GM21717 (cell line): ENCODE results near the gene TOM1L2.
"Not testable (repeated sequence)": the region's sequence is repeated elsewhere in the genome, so short reads cannot be mapped to it uniquely, and the experiment has no call there.

Source experiments
- ATAC-seq: cut with Tn5 transposase; IDR thresholded peaks from one replicate; pipeline ENCODE4 v1.9.1; 2021; ENCODE audit warnings: mild to moderate bottlenecking, moderate library complexity; ENCODE audit not compliant: unreplicated experiment

TOM1L2 gene

DNA sequence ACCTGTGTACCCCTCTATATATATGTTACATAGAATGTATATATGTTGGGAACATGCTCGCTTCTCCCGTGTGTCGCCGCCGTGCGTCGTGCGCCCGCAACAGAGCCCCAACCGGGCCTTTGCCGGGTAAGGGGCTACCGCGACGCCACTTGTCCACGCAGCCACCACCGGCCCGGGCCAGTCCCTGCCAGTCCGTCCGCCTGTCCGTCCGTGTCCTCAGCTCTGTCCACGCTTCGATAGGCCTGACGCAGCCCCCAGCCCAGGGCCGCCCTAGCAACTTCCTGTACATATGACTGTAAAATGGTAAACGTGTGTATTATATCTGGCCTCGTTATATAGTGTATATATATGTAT lies 161.3 kb downstream of the TOM1L2 start:
- no peak for ATAC-seq

DNA sequence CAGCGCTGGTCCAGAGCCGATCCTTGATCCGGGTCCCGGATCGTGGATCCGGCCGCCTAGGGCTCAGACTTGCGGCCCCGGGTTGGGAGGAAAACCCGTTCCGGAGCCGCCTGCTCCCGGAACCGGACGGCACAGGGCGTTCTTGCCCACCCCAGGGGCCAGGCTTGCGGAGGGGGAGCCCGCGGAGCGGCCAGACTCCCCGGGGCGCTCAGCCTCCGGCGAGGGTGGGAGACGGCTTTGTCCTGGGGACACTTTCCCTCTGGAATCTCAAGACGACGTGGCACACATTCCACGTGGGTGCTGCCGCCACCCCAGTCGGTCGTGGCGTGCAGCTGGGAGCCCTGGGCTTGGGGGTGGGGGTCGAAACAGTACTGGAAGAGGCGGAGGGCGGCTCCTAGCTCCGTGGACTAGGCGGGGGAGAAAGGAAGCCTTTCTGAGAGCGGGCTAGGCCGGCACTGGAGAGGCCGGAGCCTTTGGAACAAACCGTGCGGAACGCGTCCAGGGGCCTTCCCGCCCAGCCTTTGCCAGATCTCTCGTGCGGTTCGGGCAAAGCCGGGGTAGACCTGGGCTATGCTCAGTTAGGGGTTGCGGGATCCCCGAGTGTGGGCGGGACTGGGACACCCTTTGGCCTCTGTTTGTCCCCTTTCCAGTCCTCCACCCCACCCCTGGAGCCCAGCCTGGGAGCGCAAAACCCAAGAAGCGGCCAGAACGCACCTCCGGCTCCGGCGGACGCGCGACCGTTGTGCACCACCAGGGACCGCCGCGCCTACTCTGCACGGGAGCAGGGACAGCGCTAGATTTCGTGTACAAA lies 161.9 kb downstream of the TOM1L2 start:
- ATAC-seq, result no peak

DNA sequence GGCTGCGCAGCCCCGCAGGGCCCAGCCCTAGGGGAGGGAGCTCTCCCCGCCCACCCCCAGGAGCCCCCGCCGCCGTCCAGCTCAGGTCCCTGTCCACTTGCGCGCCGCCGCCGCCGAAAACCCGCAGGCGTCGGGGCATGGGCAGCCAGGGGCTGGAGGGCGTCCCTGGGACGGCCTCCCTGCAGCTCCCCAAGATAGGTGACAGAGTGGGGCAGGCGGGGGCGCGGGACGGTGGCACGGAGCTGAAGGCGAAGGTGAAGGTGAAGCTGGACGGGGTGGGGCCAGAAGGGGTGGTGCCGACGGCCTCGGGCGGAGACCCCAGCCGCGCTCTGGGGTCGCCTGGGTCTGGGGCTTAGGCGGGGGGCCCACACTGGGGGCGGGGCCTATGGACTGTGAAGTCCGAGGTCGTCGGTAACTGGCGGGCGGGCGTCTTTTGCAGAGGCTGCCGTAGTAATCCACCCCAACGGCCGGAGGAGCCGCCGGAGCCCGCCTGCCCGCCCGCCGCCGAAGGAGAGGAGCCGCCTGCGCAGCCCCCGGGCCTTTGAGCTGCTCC lies 162.6 kb downstream of the TOM1L2 start:
- ATAC-seq, result no peak

DNA sequence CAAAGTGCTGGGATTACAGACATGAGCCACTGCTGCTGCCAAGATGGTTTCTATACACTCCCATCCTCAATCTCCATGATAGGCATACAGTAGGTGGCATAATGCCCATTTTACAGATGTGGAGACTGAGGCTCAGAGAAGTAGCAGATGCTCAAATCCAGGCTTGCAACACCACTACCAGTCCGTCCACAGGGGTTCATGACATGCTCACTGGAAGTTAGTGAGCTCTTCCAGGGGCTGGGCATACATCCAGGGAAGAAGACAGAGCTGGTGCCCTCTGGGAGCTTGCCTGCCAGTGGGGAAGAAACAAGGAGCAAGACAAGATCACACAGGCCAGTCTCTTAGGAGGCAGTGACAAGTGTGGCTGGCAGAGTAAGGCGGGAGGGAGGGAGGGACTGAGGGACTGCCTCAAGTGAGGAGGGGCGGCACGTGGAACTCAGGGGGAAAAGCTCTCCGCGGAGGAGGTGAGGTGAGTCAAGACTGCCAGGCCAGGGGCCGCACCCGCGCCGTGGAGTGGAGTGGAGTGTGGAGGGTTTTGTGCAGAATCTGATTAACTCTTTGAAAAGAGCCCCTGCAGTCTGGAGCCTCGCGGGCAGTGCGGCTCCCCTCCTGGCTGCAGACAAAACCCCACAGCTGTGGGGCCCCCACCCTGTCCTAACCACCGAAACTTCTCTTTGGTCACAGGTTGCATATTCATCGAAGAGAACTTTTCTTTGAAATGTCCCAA lies 163.3 kb downstream of the TOM1L2 start:
- ATAC-seq, result no peak

DNA sequence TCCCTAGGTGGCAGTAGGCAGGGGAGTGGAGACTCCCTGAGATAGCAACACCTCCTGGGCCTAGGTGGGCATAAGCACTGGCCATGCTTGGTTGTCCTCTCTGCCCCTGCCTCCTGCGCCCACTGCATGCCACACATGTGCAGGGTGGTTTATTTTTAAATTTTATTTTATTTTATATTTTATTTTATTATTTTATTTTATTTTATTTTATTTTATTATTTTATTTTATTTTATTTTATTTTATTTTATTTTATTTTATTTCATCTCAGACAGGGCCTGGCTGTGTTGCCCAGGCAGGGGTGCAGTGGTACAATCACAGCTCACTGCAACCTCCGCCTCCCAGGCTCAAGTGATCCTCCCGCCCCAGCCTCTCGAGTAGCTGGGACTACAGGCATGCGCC lies 164.0 kb downstream of the TOM1L2 start:
- not testable (repeated sequence) for ATAC-seq

DNA sequence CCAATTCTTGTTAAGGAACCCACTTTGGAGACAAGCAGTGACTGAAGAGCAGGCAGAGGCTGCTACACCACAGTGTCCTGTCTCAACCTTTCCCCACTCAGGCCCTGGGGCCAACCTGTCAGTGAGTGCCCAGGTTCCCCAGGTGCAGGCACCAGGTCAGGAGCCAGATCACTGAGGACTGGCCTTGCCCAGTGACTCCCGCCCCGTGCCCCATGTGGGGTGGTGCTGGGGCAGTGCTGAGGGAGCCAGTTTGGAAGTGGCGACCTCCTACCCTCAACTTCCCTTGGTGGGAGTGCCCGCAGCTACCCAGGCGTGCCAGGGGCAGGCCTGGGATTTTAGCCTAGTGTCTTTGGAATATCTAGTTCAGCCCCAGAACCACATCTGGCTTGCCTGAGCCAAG lies 164.8 kb downstream of the TOM1L2 start:
- ATAC-seq, result no peak

DNA sequence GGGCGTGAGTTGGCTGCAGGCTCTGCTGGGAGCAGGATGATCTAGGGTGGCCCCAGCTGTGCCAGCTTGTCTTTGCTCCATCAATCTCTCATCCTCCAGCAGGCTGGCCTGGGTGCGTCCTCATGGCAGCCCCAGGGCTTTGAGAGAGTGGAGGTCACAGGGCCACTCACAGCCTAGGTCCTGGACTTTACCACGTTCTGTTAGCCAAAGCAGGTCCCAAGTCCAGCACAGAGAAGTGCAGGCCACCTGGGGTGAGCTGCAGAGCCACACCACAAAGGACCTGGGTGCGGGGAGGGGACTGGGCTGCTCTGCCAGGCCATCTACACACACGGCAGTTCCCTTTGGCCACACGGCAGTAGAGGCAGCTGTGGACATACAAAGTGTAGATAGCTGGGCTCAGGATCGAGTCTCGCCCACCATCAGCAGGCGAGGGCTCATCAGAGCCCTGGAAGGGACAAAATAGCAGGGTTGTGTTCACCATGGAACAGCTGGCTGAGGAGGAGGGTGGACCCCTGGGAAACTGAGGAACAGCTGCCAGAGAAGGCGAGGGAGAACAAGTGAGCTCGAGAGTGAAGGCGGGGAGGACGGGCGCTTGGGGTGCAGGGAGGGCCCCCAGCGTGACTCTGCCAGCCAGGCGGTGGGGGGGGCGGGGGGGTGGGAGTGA lies 165.5 kb downstream of the TOM1L2 start:
- ATAC-seq, result no peak

DNA sequence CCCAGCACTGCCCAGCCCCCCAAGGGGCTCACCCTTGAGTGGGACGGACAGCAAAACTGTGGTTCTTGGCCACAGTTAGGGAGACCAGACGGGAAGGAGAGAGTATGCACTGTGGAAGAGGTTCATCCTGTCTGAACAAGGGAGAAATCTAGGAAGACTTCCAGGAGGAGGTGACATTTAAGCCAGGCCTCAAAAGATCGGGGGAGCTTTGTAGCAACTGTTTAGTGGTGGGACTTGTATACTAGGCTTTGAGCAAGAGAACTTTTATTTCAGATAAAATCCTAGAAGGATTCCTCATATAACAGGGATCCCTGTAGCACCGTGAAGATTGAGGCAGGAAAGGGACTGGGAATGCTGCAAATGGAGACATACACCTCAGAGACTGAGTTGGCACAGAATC lies 166.2 kb downstream of the TOM1L2 start:
- ATAC-seq, result no peak

DNA sequence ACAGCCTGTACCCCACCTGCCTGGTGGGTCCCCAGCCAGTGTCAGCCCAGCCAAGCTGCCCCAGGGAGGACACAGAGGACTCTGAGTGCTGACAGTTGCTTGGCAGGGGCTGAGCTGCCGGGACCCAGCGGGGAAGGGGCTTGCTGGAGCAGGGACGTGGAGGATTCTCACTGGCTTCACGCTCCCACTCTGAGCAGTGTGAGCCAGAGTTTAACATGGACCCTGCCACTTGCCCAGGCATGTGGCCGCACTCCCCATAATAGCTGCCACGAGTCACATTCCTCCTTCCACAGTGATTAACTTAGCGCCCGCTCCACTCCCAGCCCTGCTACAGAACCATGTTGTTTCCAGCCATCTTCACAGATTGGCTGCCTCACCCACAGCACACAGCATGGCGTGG lies 166.6 kb downstream of the TOM1L2 start:
- no peak for ATAC-seq

DNA sequence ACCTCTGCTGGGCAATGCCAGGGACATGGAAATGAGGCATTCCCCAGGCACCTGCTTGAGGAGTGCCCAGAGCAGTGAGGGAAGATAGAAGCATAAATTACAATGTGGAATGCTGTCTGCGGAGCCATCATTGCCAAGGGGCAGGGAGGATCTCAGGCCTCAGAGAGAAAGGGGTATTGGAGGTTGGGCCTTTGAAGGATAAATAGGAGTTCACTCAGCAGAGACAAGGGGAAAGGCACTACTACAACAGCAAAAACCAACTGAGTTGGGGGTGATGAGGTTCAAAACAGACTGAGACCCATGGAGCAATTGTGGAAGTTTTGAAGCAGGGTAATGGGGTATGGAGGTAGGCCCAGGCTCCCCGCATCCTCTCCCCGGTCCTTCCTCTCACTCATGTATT lies 168.2 kb downstream of the TOM1L2 start:
- ATAC-seq, result no peak

DNA sequence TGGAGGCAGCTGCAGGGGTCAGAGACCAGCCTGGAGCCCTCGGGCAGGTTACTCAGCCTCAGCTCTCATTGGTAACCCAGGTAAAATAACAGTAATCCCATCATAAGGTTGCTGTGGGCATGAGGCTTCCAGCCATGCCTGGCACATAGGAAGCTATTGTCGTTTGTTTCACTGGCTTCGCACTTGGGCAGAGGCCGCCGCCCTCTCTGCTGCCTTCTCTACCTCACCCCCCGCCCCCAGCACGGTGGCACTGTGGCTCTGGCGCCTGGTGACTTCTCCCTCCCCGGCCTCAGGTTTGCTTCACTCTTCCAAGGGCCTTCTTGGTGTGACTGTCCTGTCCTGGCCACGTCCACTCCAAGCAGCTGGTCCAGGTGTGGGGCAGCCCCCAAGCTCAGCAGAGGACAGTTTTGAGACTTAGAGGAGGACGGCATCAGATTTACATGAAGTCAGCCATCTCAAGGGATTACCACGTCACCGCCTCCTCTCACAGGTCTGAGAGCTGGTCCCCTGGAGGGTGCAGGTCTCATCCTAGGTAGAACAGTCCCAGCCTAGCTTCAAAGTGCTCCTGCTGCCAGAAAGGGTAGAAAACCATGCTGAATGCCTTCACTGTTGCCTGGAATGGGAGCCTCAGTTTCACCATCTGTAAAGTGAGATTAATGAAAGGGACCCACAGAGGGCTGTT lies 170.3 kb downstream of the TOM1L2 start:
- ATAC-seq, result no peak

DNA sequence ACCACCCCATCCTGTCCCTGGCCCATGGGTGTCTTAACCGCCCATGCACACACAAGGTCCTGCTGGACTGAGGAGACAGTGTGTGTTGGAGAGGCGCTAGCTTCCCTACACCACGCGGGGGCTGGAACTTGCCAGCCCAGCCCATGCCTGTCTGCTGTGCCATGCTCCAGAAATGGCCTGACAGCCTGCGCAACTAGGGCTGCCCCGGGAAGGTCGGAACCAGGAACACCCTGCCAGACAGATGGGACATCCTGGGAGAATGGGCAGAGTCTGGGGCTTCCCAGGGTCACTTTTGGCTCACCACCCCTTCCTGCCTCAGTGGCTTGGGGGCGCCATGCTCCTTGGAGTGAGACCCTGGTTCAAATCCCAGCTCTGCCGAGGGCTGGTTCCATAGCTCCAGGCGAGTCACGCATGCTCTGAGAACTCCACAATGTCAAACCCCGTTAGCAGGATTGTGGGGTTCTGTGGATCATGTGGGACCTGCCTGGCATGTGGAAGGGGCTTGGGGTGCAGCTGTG lies 171.6 kb downstream of the TOM1L2 start:
- no peak for ATAC-seq

DNA sequence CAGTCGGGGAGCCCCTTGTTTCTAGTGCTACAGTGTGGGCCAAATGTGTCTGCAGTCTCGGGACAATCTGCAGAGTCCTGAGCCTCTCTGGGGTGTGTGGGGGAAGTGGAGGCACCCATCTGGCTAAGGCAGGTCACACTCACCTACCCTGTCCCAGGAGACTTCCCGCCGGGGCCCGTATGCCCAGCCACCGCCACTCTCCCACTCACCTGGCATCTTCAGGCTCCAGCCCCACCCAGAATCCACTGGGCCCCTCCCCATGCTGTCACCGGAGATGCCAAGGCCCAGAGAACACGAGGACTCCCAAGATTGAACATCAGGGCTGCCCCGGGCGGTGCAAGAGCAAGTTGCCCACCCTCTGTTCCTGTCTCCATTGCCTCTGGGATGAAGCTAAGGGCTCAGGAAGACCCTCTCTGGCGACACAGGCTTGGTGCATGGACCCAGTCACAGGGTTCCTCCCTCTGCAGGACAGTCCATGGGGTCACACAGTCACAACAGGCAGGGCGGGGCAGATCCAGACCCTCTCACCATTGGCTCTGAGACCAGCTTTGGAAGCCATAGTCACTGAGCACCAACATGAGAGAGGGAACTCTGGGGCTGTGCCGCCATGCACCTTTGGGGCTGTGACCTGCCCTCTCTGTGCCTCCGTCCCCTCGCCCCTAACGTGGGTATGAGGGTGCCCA lies 173.5 kb downstream of the TOM1L2 start:
- no peak for ATAC-seq

DNA sequence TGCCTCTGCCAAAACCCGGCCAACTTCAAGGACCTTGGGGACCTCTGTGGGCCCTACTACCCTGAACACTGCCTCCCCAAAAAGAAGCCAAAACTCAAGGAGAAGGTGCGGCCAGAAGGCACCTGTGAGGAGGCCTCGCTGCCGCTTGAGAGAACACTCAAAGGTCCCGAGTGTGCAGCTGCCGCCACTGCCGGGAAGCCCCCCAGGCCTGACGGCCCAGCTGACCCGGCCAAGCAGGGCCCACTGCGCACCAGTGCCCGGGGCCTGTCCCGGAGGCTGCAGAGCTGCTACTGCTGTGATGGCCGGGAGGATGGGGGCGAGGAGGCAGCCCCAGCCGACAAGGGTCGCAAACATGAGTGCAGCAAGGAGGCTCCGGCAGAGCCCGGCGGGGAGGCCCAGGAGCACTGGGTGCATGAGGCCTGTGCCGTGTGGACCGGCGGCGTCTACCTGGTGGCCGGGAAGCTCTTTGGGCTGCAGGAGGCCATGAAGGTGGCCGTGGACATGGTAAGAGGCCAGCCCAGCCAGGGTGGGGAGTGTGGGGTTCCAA lies 174.1 kb downstream of the TOM1L2 start:
- no peak for ATAC-seq

DNA sequence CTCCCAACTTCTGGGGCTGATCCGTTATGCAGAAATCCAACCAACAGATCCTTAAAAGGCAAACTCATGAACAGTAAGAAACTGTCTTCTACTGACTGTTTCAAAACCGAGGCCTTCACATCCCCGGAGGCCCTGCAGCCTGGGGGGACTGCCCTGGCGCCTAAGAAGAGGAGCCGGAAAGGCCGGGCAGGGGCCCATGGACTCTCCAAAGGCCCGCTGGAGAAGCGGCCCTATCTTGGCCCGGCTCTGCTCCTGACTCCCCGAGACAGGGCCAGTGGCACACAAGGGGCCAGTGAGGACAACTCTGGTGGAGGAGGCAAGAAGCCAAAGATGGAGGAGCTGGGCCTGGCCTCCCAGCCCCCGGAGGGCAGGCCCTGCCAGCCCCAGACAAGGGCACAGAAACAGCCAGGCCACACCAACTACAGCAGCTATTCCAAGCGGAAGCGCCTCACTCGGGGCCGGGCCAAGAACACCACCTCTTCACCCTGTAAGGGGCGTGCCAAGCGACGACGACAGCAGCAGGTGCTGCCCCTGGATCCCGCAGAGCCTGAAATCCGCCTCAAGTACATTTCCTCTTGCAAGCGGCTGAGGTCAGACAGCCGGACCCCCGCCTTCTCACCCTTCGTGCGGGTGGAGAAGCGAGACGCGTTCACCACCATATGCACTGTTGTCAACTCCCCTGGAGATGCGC lies 174.9 kb downstream of the TOM1L2 start:
- no peak for ATAC-seq

DNA sequence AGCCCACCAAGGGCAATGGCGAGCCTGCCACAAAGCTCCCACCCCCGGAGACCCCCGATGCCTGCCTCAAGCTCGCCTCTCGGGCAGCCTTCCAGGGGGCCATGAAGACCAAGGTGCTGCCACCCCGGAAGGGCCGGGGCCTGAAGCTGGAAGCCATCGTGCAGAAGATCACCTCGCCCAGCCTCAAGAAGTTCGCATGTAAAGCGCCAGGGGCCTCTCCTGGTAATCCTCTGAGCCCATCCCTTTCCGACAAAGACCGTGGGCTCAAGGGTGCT lies 175.5 kb downstream of the TOM1L2 start:
- no peak for ATAC-seq

DNA sequence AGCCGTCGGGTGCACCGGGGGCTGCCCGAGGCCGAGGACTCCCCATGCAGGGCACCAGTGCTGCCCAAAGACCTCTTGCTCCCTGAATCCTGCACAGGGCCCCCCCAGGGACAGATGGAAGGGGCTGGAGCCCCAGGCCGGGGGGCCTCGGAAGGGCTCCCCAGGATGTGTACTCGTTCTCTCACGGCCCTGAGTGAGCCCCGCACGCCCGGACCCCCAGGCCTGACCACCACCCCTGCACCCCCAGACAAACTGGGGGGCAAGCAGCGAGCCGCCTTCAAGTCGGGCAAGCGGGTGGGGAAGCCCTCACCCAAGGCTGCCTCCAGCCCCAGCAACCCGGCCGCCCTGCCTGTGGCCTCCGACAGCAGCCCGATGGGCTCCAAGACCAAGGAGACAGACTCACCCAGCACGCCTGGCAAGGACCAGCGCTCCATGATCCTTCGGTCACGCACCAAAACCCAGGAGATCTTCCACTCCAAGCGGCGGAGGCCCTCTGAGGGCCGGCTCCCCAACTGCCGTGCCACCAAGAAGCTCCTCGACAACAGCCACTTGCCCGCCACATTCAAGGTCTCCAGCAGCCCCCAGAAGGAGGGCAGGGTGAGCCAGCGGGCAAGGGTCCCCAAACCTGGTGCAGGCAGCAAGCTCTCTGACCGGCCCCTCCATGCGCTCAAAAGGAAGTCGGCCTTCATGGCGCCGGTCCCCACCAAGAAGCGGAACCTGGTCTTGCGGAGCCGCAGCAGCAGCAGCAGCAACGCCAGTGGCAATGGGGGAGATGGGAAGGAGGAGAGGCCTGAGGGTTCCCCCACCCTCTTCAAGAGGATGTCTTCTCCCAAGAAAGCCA lies 176.0 kb downstream of the TOM1L2 start:
- no peak for ATAC-seq

DNA sequence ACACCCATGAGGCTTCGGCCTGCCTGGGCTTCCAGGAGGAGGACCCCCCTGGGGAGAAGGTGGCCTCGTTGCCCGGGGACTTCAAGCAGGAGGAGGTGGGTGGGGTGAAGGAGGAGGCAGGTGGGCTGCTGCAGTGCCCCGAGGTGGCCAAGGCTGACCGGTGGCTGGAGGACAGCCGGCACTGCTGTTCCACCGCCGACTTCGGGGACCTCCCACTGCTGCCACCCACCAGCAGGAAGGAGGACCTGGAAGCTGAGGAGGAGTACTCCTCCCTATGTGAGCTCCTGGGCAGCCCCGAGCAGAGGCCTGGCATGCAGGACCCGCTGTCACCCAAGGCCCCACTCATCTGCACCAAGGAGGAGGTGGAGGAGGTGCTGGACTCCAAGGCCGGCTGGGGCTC lies 176.9 kb downstream of the TOM1L2 start:
- no peak for ATAC-seq

DNA sequence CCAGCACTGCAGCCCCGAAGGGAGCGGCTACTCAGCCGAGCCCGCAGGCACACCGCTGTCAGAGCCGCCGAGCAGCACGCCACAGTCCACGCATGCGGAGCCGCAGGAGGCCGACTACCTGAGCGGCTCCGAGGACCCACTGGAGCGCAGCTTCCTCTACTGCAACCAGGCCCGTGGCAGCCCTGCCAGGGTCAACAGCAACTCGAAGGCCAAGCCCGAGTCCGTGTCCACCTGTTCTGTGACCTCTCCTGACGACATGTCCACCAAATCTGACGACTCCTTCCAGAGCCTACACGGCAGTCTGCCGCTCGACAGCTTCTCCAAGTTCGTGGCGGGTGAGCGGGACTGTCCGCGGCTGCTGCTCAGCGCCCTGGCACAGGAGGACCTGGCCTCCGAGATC lies 177.8 kb downstream of the TOM1L2 start:
- ATAC-seq, result no peak
